Naive thymus-derived CD4-positive, alpha-beta T cell (primary cell): ENCODE results near the gene TLCD3A. TPM values are rescaled to one million over a fixed set of nuclear protein-coding genes. Genes with fewer than 3 reads are reported as not detected.
A peak's percentile ranks its signal among the peaks of the same experiment; 100 is the strongest.
"Not testable (repeated sequence)": the region's sequence is repeated elsewhere in the genome, so short reads cannot be mapped to it uniquely, and the experiment has no call there.

Source experiments
- ATAC-seq: fragments of 150-1000 bp; cut with Tn5 transposase; 2 replicates; pipeline ENCODE4 v1.10.0; 2021; ENCODE audit warnings: mild to moderate bottlenecking, moderate library complexity
- CTCF ChIA-PET: fragments of 350-600 bp; sonication (Branson Sonifier 250); formaldehyde crosslinking; loops from one replicate; lab custom pipeline; 2021; ENCODE audit warnings: antibody characterized with exemption; lab: Charles Lee
- POLR2A ChIA-PET: fragments of 350-600 bp; sonication (Branson Sonifier 250); formaldehyde crosslinking; loops from one replicate; lab custom pipeline; 2021; ENCODE audit warnings: antibody characterized with exemption, inconsistent platforms; lab: Charles Lee
- DNase-seq, 9 donors: peaks; one replicate each; pipeline versions ENCODE4 v3.0.0 to v3.0.0-alpha.2; 2020 to 2022; ENCODE audit warnings: mixed read lengths in 1 of 9
- H3K27ac ChIP-seq: one replicate; pipeline ENCODE4 v1.7.0; 2013; ENCODE audit warnings: mild to moderate bottlenecking, low read depth, low read length, moderate library complexity
- H3K27me3 ChIP-seq, 2 donors: one replicate each; pipeline ENCODE4 v1.7.0; 2013; ENCODE audit warnings: low read length in 2 of 2, mild to moderate bottlenecking in 2 of 2, moderate library complexity in 2 of 2; ENCODE audit not compliant: control insufficient read depth in 2 of 2, insufficient read depth in 2 of 2
- H3K36me3 ChIP-seq, 3 experiments: 1 replicate in 2 of 3; 2 replicates in 1 of 3; pipeline ENCODE4 v1.7.0; 2013; ENCODE audit warnings: low read length in 3 of 3, mild to moderate bottlenecking in 3 of 3, moderate library complexity in 1 of 3; ENCODE audit not compliant: insufficient read depth in 3 of 3, control insufficient read depth in 2 of 3
- H3K4me1 ChIP-seq, 2 donors: one replicate each; pipeline ENCODE4 v1.7.0; 2013; ENCODE audit warnings: low read length in 2 of 2, mild to moderate bottlenecking in 2 of 2, moderate library complexity in 1 of 2; ENCODE audit not compliant: control insufficient read depth in 2 of 2, insufficient read depth in 2 of 2
- H3K4me3 ChIP-seq: 2 replicates; pipeline ENCODE4 v1.7.0; 2013; ENCODE audit warnings: mild to moderate bottlenecking, low read length
- H3K9me3 ChIP-seq, 3 experiments: 1 replicate in 2 of 3; 2 replicates in 1 of 3; pipeline ENCODE4 v1.7.0; 2013; ENCODE audit warnings: low read length in 3 of 3; ENCODE audit not compliant: control insufficient read depth in 2 of 3
- H3K27ac Mint-ChIP-seq, 9 donors: one replicate each; pipeline ENCODE4 v1.8.0; 2020 to 2022; ENCODE audit warnings: mixed read lengths in 9 of 9, mild to moderate bottlenecking in 8 of 9, moderate library complexity in 5 of 9, inconsistent platforms in 2 of 9
- H3K27me3 Mint-ChIP-seq, 5 donors: one replicate each; pipeline ENCODE4 v1.8.0; 2021 to 2022; ENCODE audit warnings: mixed read lengths in 5 of 5, mild to moderate bottlenecking in 1 of 5
- H3K36me3 Mint-ChIP-seq, 5 donors: one replicate each; pipeline ENCODE4 v1.8.0; 2020 to 2022; ENCODE audit warnings: mixed read lengths in 5 of 5, mild to moderate bottlenecking in 3 of 5, inconsistent platforms in 1 of 5
- H3K4me1 Mint-ChIP-seq, 7 donors: one replicate each; pipeline ENCODE4 v1.8.0; 2020 to 2022; ENCODE audit warnings: mixed read lengths in 7 of 7, mild to moderate bottlenecking in 3 of 7, inconsistent platforms in 1 of 7
- H3K4me3 Mint-ChIP-seq, 10 donors: one replicate each; pipeline ENCODE4 v1.8.0; 2020 to 2022; ENCODE audit warnings: mild to moderate bottlenecking in 10 of 10, mixed read lengths in 10 of 10, moderate library complexity in 6 of 10, inconsistent platforms in 2 of 10
- H3K9me3 Mint-ChIP-seq, 11 donors: one replicate each; pipeline ENCODE4 v1.8.0; 2020 to 2022; ENCODE audit warnings: mixed read lengths in 11 of 11, mild to moderate bottlenecking in 4 of 11, inconsistent platforms in 1 of 11, moderate library complexity in 1 of 11
- intact Hi-C, 2 donors: fragments of 100-400 bp; cut with micrococcal nuclease; formaldehyde crosslinking; loops; one replicate each; pipeline ENCODE4 v1.15.1; 2023
- polyA plus RNA-seq, 2 donors: library from polyadenylated mRNA; unstranded; fragments of 300-500 nt; fragmentation: Illumina TruSeq; gene quantifications; one replicate each; pipeline ENCODE4 v1.2.3, GENCODE V29; 2021
- total RNA-seq, 6 experiments: library from RNA in 5 of 6; stranded (reverse) in 5 of 6; gene quantifications; 1 replicate in 5 of 6; 2 replicates in 1 of 6; pipeline ENCODE4 v1.2.3 and lab custom pipeline; 2021 to 2026

TLCD3A gene
- total and polyA plus RNA-seq, 7 experiments from 2014 or later, result 0.36 to 21.5 (median 1.0) TPM; not detected in 1

DNA sequence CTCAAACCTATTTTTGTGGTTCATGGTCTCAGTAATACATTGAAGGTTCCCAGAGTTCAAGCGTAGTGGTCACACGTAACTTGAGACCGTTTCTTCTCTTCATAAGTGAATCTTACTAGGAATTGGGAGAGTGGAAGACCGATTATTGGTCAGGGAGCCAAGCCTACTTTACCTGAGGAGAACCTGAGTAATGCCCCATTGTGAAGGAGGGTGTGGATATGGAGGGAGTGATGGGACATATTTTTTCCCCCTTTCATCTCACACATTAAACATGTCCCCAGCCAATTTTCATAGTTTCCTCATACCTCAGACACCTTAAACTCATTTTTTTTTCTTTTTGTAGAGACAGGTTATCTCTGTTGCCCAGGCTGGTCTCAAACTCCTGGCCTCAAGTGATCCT lies 10.7 kb downstream of the TLCD3A start:
- peaks cover 4 to 41% (median 5%) of the 10 kb centered on the region in 5 donors for H3K36me3 Mint-ChIP-seq
- no peaks in the 10 kb centered on the region for H3K27me3 Mint-ChIP-seq
- ChIA-PET POLR2A (no interaction called here), CTCF (no interaction called here)
- DNase-seq, result no peak
- H3K9me3 Mint-ChIP-seq, result peaks cover 0 to 1% (median 0%) of the 10 kb centered on the region in 11 donors
- Histone ChIP-seq H3K36me3 (peaks cover 0 to 58% (median 5%) of the 10 kb centered on the region in 3 experiments), H3K4me1 (no peaks in the 10 kb centered on the region), H3K9me3 (no peaks in the 10 kb centered on the region), H3K27me3 (no peaks in the 10 kb centered on the region), H3K27ac (no peak overlapping the region), H3K4me3 (no peak overlapping the region)
- no peak for ATAC-seq
- intact Hi-C loops, result no loop called here
- no peak overlapping the region for H3K27ac Mint-ChIP-seq
- H3K4me1 Mint-ChIP-seq, result peaks cover 5 to 22% (median 12%) of the 10 kb centered on the region in 7 donors
- no peak overlapping the region for H3K4me3 Mint-ChIP-seq

- Histone ChIP-seq H3K4me3 (no peak overlapping the region), H3K27ac (no peak overlapping the region), H3K4me1 (peaks cover 0 to 2% of the 10 kb centered on the region in 2 donors), H3K27me3 (no peaks in the 10 kb centered on the region), H3K36me3 (peaks cover 0 to 60% (median 5%) of the 10 kb centered on the region in 3 experiments), H3K9me3 (no peaks in the 10 kb centered on the region)
- no peak overlapping the region for H3K27ac Mint-ChIP-seq
- H3K4me3 Mint-ChIP-seq, result no peak overlapping the region
- intact Hi-C loops, result no loop called here
- ATAC-seq (no peak), DNase-seq (no peak)
- ChIA-PET CTCF (no interaction called here), POLR2A (no interaction called here)
- no peaks in the 10 kb centered on the region for H3K27me3 Mint-ChIP-seq
- H3K36me3 Mint-ChIP-seq, result peaks cover 4 to 52% (median 9%) of the 10 kb centered on the region in 5 donors
- H3K9me3 Mint-ChIP-seq, result peaks cover 0 to 10% (median 0%) of the 10 kb centered on the region in 11 donors
- peaks cover 16 to 33% (median 24%) of the 10 kb centered on the region in 7 donors for H3K4me1 Mint-ChIP-seq
Observed at GRCh38 chr17:744937-745336, 12.5 kb downstream of the TLCD3A start.

DNA sequence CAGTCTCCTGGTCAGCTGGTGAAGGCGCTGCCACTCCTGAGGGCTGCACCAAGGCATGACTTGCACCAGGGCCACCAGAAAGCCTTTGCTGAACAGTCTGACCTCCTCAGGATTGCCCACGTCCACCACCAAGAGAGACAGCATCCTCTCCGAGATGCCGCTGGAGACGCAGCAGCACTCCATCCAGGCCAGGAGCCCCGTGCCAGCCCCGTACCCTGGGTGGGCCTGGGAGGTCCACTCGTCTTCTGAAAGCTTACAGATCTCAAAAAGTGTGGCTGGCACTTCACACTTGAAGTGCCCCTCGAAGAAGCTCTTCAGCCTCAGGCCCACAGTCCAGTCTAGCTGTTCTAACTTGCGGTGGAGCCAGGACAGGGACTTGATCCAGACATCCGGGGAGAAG lies 13.0 kb downstream of the TLCD3A start:
- POLR2A ChIA-PET, result no interaction called here
- DNase-seq (no peak), ATAC-seq (no peak)
- H3K36me3 Mint-ChIP-seq, result peaks cover 4 to 54% (median 9%) of the 10 kb centered on the region in 5 donors
- Histone ChIP-seq H3K4me1 (peaks cover 4 to 7% of the 10 kb centered on the region in 2 donors), H3K36me3 (peaks cover 0 to 60% (median 5%) of the 10 kb centered on the region in 3 experiments), H3K9me3 (no peaks in the 10 kb centered on the region), H3K27me3 (no peaks in the 10 kb centered on the region), H3K4me3 (no peak overlapping the region), H3K27ac (no peak overlapping the region)
- CTCF ChIA-PET, result no interaction called here
- H3K4me1 Mint-ChIP-seq, result peaks cover 20 to 33% (median 25%) of the 10 kb centered on the region in 7 donors
- peaks cover 0 to 10% (median 0%) of the 10 kb centered on the region in 11 donors for H3K9me3 Mint-ChIP-seq
- H3K27ac Mint-ChIP-seq, result no peak overlapping the region
- no peak overlapping the region for H3K4me3 Mint-ChIP-seq
- H3K27me3 Mint-ChIP-seq, result no peaks in the 10 kb centered on the region
- intact Hi-C loops, result no loop called here

DNA sequence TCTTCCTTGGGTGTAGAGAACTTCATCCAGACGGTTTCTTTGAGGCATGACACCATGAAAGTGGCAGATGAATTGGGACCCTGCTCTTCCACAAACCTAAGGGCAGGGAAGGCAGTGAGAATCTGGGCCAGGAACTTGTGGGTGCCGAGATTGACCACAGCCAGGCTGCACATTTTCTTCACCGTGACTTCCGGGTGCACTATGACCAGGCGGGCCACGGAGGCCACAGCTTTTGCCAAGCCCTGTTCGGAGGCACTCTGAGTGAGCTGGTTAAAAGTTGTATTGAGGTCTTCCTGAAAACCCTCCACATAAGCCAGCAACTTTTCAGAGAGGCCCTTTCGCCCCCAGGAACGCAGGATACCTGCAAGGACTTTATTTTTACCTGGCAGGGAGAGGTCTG lies 13.8 kb downstream of the TLCD3A start:
- H3K27me3 ChIP-seq, result no peaks in the 10 kb centered on the region
- DNase-seq (no peak), ATAC-seq (no peak)
- Mint-ChIP-seq H3K4me1 (peaks cover 24 to 34% (median 27%) of the 10 kb centered on the region in 7 donors), H3K4me3 (no peak overlapping the region), H3K9me3 (peaks cover 0 to 10% (median 0%) of the 10 kb centered on the region in 11 donors), H3K27ac (no peak overlapping the region), H3K36me3 (peaks cover 4 to 51% (median 9%) of the 10 kb centered on the region in 5 donors), H3K27me3 (no peaks in the 10 kb centered on the region)
- ChIA-PET CTCF (no interaction called here), POLR2A (interaction anchor here (1.3 kb wide), 1 partner anchor 30 kb away, joined by 3 read pairs; no protein-coding TSS in a partner anchor)
- no peak overlapping the region for H3K4me3 ChIP-seq
- H3K36me3 ChIP-seq, result peaks cover 0 to 59% (median 5%) of the 10 kb centered on the region in 3 experiments
- no peak overlapping the region for H3K27ac ChIP-seq
- H3K4me1 ChIP-seq, result peaks cover 12 to 14% of the 10 kb centered on the region in 2 donors
- no peaks in the 10 kb centered on the region for H3K9me3 ChIP-seq
- intact Hi-C loops, result no loop called here

DNA sequence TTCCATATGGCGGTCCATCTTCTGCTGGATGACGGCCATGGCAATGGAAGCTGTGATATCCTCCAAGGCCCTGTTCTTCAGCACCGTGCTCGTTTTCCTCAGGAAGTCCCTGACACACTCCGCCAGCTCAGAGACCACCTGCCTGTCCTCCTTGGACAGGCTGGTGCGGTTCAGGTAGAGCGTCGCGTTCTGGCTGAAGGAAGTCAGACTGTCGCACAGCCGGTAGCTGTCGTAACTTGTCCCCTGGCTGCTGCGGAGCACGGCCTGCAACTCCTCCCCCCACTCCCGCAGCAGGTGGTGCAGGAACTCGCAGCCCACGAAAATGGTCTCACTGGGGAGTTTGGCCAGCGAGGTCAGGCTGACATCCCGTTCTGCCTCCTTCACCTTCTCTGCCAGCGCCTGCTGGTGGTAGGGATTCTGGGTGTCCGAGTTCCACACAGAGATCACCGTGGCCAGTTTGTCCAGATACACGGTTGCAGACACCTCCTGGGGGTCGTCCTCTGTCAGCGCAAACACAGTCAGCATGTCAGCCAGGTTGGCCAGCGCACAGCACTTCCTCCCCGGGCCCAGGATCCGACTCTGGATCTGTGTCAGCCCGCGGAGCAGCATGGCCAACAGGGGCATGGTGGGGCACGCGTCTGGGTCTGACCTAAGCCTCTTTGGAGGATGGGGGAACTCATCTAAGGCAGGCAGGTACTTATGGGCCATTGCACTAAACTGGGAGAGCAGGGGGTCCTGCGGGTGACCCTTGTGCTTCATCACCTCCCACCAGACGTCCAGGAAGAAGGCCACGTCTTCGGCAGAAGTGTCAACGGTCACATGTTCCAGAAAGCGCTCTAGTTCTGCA lies 14.6 kb downstream of the TLCD3A start:
- H3K36me3 Mint-ChIP-seq, result peaks cover 4 to 44% (median 9%) of the 10 kb centered on the region in 5 donors
- H3K27me3 ChIP-seq, result no peaks in the 10 kb centered on the region
- DNase-seq (no peak), ATAC-seq (no peak)
- H3K4me1 Mint-ChIP-seq, result peaks cover 29 to 38% (median 32%) of the 10 kb centered on the region in 7 donors
- intact Hi-C loops, result no loop called here
- no peak overlapping the region for H3K4me3 ChIP-seq
- H3K27ac Mint-ChIP-seq, result no peak overlapping the region
- no peaks in the 10 kb centered on the region for H3K9me3 ChIP-seq
- H3K4me3 Mint-ChIP-seq, result no peak overlapping the region
- H3K27me3 Mint-ChIP-seq, result no peaks in the 10 kb centered on the region
- H3K36me3 ChIP-seq, result peaks cover 0 to 56% (median 5%) of the 10 kb centered on the region in 3 experiments
- ChIA-PET CTCF (no interaction called here), POLR2A (interaction anchor here (1.3 kb wide), 1 partner anchor 31 kb away, joined by 3 read pairs; no protein-coding TSS in a partner anchor)
- H3K27ac ChIP-seq, result no peak overlapping the region
- peaks cover 0 to 10% (median 0%) of the 10 kb centered on the region in 11 donors for H3K9me3 Mint-ChIP-seq
- peaks cover 15 to 18% of the 10 kb centered on the region in 2 donors for H3K4me1 ChIP-seq

GRCh38 chr17:748604-749003 lies 16.2 kb downstream of the TLCD3A start:
- Histone ChIP-seq H3K36me3 (peaks cover 0 to 47% (median 5%) of the 10 kb centered on the region in 3 experiments), H3K4me1 (peaks cover 15 to 22% of the 10 kb centered on the region in 2 donors)
- H3K4me3 ChIP-seq, H3K9me3 ChIP-seq, H3K27ac ChIP-seq, ATAC-seq, H3K27me3 Mint-ChIP-seq, intact Hi-C loops, DNase-seq, H3K9me3 Mint-ChIP-seq, CTCF ChIA-PET, H3K27me3 ChIP-seq: not testable (repeated sequence)
- Mint-ChIP-seq H3K27ac (peak overlapping the region in 1 of 9 donors; percentile 10), H3K4me3 (peak overlapping the region in 1 of 10 donors; percentile 25), H3K4me1 (peaks cover 32 to 43% (median 35%) of the 10 kb centered on the region in 7 donors), H3K36me3 (peaks cover 0 to 39% (median 9%) of the 10 kb centered on the region in 5 donors)
- POLR2A ChIA-PET, result interaction anchor here (1.2 kb wide), 1 partner anchor 33 kb away, joined by 3 read pairs; no protein-coding TSS in a partner anchor
